Activated T-cell treated with anti-CD3 and anti-CD28 coated beads for 24 hours (primary cell): ENCODE data around the gene ARHGAP24.
"Not testable (repeated sequence)": the region's sequence is repeated elsewhere in the genome, so short reads cannot be mapped to it uniquely, and the experiment has no call there.

Experiments
- DNase-seq: peaks from one replicate; pipeline ENCODE4 v3.0.0-alpha.2; 2020; ENCODE audit warnings: low read depth

The ARHGAP24 gene

DNA sequence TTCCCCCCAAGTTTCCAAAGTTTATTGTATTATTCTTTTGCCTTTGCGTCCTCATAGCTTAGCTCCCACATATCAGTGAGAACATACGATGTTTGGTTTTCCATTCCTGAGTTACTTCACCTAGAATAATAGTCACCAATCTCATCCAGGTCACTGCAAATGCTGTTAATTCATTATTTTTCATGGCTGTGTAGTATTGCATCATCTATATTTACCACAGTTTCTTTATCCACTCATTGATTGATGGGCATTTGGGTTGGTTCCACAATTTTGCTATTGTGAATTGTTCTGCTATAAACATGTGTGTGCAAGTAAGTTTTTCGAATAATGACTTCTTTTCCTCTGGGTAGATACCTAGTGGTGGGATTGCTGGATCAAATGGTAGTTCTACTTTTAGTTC is 43.6 kb downstream of the ARHGAP24 start:
- not testable (repeated sequence) for DNase-seq

DNA sequence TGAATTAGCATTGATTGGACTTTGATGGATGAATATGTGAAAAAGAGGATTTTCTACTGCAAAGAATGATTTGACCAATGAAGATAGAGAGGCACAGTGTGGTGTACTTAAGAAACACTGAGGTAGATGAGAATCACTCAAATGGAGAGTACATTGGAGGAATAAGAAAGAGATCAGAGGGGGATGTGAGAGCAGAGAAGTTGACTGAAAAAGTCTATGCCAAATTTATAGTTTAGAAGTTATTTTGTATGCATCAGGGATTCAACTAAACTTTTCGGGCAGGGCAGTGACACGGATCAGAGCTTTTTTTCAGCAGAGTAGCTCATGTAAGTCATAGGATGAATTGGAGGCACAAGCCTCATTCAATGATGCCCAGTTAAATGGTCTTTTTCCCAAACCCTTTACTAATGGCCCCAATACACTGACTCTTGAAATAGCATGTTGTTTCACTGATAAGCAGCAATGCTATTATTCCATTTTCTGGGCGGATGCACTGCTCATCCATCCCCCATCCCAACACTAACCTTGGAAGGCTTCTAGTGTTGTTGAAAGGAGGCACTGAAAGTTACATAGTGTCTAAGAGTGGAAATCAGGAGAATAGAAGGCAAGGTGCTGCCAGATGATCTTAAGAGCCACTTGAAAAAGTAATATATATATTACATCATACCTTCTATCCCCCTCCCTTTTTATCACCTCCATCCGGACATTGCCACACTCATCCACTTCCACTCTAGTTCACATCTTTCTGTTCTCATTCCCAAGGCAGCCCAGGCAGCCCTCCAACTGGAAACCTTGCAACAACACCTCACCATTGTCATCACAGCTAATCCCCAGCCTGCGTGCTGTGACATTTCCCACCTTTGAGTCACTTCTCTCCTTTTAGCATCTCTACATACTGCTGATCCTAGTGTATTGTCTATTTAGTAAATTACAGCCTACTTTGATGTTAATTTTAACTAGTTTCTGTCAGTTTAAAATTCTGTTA is 46.1 kb downstream of the ARHGAP24 start:
- DNase-seq = no peak

DNA sequence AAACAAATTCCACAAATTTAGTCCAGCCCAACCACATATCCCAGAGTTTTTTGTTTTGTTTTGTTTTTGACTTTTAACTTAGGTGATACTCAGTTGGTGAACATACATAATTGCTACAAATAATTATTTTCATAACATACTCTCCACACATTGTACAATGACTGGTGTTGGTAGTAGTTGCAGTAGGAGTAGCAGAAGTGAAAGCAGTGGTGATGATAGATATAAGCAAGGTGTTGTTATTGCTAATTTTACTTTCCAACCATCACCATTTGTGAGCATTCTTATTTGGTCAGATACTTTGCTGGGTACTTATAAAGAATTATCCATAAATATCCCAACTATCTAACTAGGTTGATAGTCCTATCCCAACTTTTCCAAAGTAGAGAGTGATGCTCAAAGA is 47.3 kb downstream of the ARHGAP24 start:
- DNase-seq = no peak

DNA sequence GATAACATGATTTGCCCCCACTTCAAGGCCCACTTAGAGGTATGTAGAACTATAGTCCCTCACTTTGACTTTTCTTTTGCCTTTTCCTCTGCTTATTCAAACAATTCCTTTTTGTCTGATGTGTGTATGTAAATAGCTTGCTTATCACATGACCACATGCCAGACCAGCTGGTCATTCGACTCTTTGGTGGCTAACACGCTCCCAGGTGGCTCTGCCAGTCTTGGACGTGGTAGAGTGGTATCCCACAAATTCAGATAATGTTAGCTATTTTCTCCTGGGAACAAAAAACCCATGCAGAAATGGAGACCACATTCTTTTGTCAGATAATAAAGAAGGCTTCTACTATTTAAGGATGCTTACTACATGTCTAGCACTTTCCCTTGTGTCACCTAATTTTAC is 47.9 kb downstream of the ARHGAP24 start:
- no peak for DNase-seq

DNA sequence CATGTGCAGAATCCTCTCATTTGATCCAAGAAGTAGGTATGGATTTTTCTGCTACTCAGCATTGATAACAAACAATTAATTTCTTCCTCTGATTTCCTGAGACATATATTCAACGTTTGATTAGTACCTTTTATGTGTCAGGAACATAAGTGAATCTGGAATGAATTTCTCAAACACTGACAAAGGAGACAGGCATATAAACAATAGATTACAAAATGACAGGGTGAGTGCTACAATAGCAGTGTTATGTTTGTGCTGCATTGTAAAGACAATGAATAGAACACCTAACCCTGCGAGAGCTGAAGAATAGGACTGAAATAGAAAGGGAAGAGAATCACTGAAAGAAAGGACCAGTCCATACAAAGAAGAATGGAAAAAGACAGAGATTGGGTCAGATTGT is 52.9 kb downstream of the ARHGAP24 start:
- DNase-seq = no peak

DNA sequence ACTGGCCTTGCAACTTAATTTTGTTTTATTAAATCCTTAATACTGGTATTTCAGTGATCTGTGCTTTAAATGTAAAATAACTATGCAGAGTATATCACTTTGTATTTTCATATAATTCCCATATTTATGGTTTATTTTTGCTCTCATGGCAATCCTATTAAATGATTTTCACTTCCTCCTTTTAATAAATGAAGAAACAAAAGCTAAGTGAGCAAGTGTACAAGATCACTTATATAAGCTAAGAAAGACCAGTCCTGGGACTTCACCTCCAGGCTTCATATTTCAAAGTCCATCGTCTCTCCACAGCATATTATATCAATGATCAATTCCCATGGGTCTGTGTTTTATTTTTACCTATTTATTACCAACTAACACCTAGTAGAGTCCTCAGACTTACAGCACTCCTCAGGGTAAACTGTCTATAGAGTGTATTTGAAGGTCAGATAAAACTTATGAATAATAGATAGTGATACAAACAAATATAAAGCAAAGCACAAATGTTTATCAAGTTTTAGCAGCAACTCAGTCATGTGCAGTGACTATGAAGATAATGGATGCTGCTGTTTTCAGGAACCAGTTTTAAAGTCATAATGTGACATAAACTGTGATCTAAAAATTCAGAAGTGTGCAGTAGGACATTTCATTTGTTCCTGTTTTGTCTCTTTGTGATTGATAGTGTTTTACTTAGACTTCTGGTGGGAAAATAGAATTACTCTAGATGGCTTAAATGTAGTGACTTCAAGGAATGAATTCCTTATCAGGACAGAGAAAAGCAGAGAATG is 56.8 kb downstream of the ARHGAP24 start:
- DNase-seq = no peak

DNA sequence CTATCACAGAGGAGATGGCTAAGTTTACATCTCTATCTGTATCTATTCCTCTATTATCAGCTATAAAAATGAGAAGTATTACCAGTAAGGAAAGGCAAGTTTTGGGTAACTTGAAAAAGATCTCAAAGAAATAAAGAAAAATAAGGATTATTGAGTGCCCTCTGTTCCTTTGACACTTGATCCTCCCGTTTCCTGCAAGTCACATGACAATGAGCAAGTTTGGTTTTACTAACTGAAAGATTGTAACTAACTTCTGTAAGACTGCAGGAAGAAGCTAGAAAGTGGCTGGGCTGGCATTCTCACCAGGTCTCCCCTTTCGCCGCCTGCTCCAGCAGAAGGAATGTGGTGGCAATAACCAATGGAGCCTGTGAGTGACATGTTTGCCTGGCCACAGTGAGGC is 59.2 kb downstream of the ARHGAP24 start:
- DNase-seq = no peak

DNA sequence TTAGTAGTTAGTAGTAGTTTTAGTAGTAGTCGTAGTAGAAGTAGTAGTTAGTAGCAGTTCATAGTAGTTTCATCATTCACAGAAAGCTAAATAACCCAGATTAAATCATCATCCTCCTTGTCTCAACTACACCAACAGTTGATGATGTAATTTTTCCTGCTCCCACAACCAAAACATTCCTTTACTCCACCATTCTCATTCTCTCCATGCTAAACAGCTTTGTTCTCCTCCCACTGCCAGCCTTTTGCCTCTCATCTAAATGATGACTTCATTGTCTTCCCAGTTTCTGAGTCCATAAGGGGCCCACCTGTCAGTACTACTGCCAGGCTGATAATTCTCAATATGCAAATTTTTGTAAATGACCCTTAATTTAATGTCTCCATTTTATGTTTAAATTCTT is 68.9 kb downstream of the ARHGAP24 start:
- DNase-seq = no peak

DNA sequence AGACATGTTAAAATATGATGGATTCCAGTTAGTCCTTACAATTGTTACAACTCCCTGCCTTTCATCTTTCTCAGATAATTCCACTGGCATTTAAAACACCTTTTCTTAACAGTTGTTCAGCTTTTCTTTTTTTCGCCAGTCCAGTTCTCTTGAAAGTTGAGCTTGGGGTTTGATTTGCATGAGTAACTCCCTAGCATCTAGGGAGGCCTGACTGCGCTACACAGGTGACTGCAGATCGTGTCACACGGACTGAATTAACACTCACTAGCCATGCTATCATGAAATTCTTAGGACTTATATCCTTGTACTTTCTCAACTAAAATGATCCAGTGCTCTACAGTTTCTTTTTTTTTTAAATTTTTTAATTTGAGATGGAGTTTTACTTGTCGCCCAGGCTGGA is 69.8 kb downstream of the ARHGAP24 start:
- DNase-seq = no peak

DNA sequence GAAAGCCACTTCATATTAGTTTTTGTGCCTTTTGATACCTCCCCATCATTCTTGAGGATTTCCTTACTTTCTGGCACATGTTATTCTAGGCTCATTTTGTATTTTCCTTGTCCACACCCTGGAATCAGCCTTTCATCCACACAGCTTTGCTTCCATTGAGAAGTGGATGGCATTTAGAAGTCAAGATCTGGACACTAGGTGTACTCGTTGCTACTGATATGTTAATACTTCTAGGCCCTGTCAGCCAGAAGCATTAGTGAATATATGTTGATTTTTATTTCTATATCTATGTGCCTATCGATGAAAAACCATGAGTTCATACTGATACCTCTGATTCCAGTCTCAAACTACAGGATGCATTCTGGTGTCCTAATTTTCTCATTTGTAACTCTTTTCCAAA is 73.2 kb downstream of the ARHGAP24 start:
- no peak for DNase-seq

DNA sequence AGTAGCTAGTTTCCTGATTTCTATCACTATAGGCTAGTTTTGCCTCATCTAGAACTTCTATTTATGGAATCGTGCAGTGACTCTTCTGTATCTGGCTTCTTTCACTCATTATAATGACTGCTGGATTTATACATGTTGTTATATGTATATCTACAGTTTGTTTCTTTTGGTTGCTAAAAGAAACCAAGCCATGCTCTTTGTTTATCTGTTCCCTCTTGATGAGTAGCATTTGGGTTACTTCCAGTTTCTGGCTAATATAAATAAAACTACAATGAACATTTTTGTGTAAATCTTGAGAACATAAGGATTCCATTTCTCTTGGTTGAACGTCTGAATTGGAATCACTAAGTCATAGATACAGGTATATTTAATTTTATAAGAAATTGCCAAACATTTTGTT is 73.9 kb downstream of the ARHGAP24 start:
- DNase-seq = no peak

DNA sequence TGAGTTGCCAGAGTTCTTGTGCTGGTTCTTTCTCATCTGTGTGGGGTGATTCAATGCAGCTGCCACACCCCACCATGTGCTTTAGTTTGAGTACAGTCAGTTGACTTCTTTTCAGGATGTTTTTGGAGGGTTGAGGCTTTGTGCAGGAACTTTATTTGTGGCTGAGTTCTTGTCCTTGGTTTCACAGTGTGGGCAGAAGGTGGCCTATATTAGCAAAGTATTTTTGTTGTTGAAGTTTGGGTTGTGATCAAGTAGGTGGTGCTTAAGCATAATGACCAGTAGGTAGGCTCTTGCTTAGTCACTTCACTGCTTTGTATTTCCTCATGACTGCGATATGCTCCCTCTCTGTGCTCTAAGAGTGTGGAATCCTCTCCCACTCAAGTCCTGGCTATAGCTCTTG is 80.3 kb downstream of the ARHGAP24 start:
- no peak for DNase-seq

DNA sequence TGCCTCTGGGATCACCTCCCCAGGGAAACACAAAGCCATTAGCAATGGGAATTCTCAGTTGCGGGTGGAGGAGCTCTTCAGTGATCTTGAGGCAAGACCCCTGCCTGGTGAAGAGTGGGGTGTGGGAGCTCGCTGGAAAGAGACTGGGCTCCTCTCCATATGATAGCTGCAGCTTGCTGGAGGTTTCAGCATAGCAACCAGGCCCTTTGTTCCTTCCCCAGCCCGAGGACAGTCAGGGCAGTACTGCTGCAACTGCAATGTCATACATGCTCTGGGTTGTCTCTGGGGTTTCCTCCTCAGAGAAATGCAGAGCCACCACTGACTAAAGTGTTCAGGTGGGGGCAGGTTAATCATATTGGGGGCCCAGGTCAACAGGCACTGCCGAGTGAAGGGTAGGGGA is 81.3 kb downstream of the ARHGAP24 start:
- no peak for DNase-seq

DNA sequence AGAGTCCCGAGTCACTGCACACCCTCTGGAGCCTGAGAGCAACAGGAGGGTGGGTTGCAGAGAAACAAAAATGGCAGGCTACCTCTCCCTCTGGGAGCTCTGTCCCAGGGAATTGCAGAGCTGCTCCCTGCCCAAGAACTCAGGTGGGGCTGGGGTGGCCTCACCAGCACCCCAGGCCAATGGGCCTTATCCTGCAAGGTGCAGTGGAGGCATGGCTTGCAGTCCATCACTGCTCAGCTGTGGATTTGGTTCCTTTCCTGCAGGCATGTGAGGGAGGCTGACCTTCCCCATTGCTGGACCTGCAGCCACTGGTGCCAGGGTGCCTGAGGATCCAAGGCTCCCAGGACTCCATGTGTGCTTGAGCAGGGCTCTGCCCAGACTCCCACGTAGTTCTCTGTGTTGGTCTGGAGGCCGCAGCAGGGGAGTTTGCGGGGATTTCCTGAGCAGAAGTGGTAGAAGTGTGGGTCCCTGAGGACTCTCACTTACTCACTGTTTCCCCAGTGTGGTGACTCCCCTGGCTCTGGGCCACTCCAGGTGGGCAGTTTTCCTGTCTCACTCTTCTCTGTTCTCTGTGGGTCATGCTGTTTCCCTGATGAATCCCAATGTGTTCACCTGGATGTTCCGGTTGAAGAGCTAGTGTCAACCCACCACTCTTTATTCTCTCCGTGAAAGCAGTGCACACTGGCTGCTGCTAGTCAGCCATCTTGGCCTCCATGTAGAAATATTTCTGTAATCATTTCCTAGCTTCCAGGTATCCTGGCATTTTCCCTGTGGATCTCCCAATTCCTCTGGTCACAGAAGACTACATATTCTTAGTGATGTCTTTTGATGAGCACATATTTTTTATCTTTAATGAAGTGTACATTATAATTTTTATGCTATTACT is 82.3 kb downstream of the ARHGAP24 start:
- DNase-seq = no peak

DNA sequence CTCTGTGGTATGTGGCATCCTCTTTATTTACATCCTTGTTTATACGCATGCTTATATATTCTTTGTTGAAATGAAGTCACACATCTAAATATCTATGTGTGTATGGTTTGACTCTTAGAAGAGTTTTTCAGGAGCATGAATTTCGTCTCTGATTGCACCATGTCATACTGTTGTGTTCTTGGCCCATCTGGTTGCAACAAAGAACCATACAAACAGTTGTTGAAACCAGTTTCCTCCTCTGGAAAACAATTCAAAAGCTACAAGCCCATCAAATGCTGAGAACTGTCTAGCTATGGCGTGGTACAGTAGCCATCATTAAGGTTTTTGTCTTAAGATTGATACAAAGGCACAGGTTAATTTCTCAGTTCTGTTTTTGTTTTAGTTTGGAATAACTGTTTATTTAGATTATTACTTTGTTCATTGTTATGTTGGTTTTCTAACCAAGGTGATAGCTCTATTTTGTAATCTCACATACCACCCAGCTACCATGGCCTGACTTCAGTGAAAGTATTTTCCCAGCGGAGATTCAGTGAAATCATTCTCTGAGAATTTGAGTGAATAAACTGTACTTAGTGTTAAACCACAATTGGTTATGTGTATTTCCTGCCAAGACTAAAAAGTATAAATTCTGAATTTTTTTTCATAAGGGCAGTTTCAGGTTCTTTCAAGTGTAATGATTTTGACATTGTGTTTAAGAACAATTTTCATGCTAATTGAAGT is 91.0 kb downstream of the ARHGAP24 start:
- no peak for DNase-seq

DNA sequence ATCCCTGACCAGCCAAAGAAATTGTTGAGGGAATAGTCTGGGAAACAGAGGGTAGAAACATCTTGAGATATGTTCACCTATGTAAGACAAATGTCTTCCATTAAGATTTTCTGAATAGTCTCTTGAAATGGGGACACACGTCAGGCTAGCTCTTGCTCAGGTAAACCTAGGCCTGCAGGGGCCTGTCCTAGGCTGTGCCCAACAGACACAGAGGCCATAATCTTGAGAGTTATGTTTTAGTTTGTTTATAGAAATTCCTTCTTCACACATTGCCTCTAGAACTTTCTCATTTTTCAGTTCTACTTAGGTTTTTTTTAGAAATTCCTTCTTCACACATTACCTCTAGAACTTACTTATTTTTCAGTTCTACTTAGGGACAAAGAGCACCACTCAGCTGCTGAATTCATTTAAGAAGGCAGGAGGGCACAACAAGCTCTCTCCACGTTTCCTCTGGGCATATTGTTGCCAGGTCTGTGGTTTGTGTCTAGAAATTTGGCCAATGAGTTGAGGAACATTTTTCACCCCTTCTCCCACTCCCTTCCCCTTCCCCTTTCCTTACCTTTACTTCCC is 94.9 kb downstream of the ARHGAP24 start:
- no peak for DNase-seq

DNA sequence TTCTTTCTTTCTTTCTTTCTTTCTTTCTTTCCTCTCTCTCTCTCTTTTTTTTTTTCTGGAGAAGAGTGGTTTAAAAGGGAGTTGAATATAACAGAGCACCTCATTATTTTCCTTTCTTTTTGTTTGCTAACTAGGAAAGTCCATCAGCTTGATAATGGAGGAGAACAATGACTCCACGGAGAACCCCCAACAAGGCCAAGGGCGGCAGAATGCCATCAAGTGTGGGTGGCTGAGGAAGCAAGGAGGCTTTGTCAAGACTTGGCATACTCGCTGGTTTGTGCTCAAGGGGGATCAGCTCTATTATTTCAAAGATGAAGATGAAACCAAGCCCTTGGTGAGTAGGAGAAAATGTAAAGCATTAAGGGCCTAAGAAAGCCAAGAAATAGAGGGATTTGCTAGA is 95.4 kb downstream of the ARHGAP24 start:
- no peak for DNase-seq

DNA sequence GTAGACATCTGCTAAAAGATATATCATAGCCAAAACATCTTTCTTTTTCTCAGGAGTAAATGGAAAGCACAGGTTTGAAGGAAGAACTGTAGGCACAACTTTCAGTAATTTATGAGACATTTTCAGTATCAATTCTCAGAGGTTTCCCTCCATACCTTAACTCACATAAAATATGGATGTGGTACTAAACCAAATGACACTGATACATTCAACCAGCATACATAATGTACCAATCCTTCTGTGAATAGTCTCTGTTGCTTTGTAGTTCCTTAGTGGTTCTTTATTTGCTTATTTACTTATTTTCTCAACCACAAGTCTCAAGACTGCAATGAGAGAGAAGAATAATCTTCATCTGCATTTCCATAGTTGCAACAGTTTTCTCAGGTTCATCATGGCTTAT is 96.1 kb downstream of the ARHGAP24 start:
- DNase-seq = no peak

DNA sequence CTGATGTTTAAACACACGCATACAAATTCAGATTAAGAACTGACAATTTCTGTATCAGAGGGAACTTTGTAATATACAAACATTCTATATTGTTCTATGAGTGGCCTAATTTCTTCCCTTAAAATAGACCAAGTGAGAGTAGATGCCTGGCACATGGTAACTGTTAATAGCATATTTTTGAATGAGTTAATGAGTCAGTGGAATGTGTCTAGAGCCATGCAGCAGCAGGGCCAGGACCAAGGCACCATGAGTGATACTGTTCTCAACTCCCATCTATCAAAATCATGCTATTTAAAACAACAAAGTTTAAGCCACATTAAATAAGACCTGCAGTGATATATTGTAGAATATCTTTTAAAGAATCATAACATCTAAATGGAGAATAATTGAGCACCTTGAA is 98.3 kb downstream of the ARHGAP24 start:
- DNase-seq = no peak

DNA sequence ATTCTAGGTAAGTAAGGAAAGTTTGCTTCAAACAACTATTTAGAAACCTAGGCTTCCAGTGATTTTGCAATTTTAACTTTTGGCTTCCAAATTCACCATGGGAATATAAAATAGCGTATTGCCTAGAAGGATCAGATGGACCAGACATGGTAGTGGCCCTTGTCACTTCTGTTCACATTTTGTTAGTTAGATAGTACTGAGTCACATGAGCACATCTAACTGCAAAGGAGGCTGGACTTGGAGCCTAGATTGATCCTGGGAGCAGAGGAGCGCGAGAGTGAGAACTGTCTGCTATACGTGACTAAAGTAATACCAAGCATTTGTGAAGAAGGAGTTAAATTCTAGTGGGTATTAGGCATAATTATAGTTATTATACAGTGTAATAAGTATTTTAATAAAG is 102.4 kb downstream of the ARHGAP24 start:
- no peak for DNase-seq

DNA sequence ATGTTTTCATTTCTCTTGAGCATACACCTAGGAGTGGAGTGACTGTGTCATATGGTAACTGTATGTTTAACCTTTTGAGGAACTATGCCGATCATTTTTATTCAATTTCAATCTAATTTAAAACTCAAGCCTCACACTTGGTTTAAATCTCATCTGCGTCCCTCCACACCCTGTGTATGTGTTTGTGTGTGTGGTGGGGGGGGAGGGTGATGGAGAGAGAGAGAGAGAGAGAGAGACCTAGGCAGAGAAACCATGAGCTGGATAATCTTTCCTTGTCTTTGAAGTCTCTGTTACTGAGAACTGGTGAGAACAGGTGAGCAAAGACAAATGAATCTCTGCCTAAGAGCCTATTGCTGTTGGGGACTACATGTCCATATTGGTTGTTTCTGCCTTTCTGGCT is 105.0 kb downstream of the ARHGAP24 start:
- no peak for DNase-seq
